ENCODE results near the gene KISS1.

GRCh38 chr1:204154568-204155255, 41.6 kb downstream of the KISS1 start:
- TF ChIP-seq REST (IDR thresholded peaks at IDR 0.05; ENCODE audit: insufficient read depth in 1 of 2, low read depth in 2 of 2, low read length in 2 of 2) (no peak), SIN3A (IDR thresholded peaks at IDR 0.05; ENCODE audit: borderline replicate concordance, insufficient read depth, low read length) (no peak), POLR2AphosphoS5 (IDR thresholded peaks at IDR 0.05; ENCODE audit: low read depth, low read length) (no peak)
